Erythroblast (primary cell): ENCODE results near the gene ATG4C.

ENCODE experiments used
- GATA1 ChIP-seq: IDR thresholded peaks from 2 replicates; pipeline ENCODE4 v1.6.1; 2011; ENCODE audit warnings: low read depth, mild to moderate bottlenecking, control low read depth, low read length, moderate library complexity
- POLR2A ChIP-seq: IDR thresholded peaks from 2 replicates; pipeline ENCODE4 v1.6.1; 2011; ENCODE audit warnings: mild to moderate bottlenecking, low read length

GRCh38 chr1:62841587-62842169, 57.7 kb downstream of the ATG4C start:
- TF ChIP-seq POLR2A = no peak
- no peak for TF ChIP-seq GATA1
